Measurements from ENCODE around the gene DSC2.

The DSC2 gene

DNA sequence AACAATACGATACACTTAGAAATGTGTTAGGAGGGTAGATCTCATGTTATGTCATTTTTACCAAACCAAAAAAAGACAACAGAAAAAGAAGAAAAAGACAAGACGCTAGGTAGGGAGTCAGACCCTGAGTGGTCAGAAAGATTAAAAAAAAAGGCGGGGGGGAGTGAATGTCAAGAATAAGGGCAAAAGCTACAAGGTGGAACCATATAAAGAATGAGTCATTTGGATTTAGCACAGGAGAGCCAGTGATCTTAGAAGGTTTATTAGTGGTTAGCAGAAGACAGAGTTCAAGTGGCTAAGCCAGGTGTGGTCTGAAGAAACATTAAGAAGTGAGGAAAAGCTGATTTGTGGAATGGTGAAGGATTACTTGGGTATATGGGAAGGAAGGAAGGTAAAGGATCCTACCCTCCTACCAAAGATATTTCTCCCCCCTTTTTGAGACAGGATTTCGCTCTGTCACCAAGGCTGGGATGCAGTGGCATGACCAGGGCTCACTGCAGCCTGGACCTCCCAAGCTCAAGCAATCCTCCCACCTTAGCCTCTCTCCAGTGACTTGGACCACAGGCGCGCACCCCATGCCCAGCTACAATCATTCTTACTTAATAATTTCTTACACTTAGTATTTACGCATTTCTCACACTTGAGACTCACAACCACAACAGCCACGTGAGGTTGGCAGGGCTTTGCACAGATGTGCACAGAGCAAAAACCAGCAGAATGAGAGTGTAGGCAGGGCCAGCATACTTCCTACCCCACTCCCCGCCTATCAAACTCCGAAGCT lies 2.6 kb downstream of the DSC2 start:
- in situ Hi-C loops (cut with MboI; ENCODE audit: low sequenced_read_pairs), result no loop called here

GRCh38 chr18:31098878-31099277 lies 3.3 kb downstream of the DSC2 start:
- in situ Hi-C loops (cut with MboI; ENCODE audit: low sequenced_read_pairs), result no loop called here

DNA sequence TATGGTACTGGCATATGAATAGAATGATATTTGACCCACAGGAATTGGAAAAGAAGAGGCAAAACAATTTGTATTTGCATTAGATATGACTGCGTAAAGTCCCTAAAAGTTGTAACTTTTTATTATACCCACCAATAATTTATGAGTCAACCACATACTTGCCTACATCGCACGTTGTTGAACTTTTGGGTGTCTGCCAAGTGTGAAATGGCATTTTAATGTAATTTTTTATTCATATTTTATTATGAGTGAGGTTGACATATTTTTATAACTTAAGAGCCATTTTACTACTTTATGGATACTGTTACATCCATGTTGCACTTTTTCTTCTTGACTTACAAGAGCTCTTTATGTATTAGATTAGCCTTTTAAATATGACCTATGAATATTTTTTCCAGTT lies 4.6 kb downstream of the DSC2 start:
- in situ Hi-C loops (cut with MboI; ENCODE audit: low sequenced_read_pairs), result no loop called here

DNA sequence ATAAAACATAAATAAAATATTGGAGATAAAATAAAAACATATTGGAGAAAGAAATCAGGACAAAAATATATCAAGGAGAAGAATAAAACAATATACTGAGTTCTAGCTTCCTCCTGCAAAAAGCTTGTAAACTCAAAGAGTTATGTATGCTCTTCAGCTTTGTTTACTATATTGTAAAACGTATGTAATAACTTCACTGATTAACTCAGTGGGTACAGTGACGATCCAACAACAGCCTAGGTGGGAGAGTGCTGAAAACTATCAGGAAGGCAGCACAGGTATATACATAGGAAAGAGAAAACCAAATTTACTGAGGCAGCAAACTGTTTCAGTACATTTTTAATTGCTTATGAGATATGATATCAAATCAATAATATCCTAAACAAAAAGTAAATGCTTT lies 8.3 kb downstream of the DSC2 start:
- in situ Hi-C loops (cut with MboI; ENCODE audit: low sequenced_read_pairs), result no loop called here

- in situ Hi-C loops (cut with MboI; ENCODE audit: low sequenced_read_pairs), result no loop called here
These were observed 8.9 kb downstream of the DSC2 start for GRCh38 chr18:31093294-31093693.

DNA sequence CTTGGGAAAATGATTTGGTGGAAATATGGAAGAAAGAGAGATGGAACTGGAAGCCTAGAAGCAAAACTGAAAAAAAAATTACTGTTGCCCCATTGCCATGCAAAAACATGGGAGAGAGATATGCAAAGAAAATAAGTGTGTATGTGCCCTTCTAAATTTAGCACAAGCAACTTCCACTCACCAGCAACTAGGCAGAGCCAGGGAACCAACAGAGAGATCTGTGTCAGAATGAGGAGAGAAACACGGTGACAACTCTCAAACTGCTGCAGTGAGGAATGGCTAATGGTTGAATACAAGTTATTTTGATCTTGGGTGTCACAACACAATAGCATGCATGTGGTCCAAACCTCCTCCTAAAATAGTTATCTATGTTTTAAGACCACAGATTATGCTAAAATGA lies 10.9 kb downstream of the DSC2 start:
- in situ Hi-C loops (cut with MboI; ENCODE audit: low sequenced_read_pairs), result no loop called here

DNA sequence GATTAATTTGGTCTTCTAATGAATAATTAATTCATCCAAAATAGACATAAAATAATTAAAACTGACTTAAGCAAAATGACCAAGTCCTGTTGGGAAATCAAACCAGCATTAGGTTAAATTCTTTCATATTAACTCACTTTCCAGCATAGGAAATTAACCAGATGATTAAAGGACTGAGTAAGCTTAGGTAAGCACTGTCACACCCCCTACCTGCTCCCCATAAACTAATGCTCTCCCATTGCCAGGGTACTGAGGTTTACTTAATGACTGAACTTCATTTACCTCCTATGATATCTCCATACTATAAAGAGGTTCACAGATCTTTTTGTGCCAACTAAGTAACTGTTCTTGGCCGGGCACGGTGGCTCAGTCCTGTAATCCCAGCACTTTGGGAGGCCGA lies 13.7 kb downstream of the DSC2 start:
- in situ Hi-C loops (cut with MboI; ENCODE audit: low sequenced_read_pairs), result no loop called here

DNA sequence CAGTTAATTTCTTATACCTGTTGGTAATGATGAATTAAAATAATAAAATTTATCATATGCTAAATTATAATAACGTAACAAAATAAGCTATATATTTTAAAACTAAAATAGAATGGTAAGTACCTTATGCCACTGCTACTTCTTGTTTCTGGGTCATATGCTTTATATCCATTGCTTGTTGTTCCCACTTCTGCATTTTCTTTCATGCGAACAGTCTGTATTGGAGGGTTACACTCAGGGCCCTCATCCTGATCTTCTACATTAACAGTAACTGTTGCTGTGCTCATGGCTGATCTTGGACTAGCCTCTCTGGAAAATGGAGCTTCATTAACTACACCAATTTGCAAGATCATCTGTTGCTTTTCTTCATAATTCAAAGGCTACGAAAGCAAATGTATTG lies 22.2 kb downstream of the DSC2 start:
- in situ Hi-C loops (cut with MboI; ENCODE audit: low sequenced_read_pairs), result no loop called here

GRCh38 chr18:31077878-31078277 lies 24.3 kb downstream of the DSC2 start:
- in situ Hi-C loops (cut with MboI; ENCODE audit: low sequenced_read_pairs), result no loop called here

GRCh38 chr18:31072175-31072574 lies 30.0 kb downstream of the DSC2 start:
- in situ Hi-C loops (cut with MboI; ENCODE audit: low sequenced_read_pairs), result no loop called here

DNA sequence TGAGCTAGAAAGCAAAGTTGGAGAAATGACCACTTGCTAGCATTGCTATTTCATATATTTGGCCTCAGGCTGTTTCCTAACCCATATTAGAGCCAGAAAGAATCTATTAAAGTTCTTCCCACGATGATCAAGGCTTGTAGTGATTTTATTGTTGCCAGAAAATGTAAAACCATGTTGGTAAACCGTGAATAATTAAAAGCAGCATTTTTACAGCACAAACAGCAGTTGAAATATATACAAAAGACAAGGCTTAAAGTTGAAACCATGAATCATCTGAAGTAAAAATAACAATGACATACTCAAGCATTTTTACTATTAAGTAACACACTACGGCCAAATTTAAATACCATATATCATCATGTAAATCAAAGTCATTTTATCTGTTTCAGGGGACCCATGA lies 32.0 kb downstream of the DSC2 start:
- in situ Hi-C loops (cut with MboI; ENCODE audit: low sequenced_read_pairs), result no loop called here

- in situ Hi-C loops (cut with MboI; ENCODE audit: low sequenced_read_pairs), result no loop called here
These were observed 36.0 kb downstream of the DSC2 start for GRCh38 chr18:31066266-31066665.

DNA sequence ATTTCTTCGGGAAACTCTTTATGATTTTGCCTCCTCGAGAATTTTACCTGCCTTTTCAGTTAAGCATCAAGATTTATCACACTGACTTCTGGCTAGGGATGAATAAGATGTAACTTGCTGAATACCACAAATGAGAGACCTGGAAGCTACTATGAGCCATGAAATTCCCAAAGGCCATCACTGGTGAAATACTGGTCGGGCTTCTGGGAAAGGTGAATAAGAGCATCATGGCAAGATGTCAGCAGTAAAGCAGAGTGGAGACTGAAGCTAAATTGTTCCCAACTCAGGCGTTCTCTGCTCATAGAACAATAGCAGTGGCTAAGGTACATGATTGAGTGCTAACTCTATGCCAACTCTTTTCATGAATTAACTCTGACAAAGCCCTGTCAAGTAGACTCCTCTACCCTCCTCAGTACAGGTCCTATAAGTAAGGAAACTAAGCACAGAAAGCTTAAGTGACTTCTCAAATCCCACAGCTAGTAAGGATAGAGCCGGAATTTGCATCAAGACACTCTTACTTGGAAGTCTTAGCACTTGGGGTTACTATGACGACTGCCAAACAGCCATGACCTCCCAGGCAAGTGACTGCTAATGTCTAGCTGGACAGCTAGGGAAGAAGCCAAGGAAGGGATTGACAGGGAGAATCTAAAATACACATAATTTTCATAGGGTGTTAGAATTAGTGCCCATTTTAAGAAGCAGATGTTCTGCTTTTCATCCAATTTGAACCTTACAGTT lies 37.0 kb downstream of the DSC2 start:
- in situ Hi-C loops (cut with MboI; ENCODE audit: low sequenced_read_pairs), result no loop called here

DNA sequence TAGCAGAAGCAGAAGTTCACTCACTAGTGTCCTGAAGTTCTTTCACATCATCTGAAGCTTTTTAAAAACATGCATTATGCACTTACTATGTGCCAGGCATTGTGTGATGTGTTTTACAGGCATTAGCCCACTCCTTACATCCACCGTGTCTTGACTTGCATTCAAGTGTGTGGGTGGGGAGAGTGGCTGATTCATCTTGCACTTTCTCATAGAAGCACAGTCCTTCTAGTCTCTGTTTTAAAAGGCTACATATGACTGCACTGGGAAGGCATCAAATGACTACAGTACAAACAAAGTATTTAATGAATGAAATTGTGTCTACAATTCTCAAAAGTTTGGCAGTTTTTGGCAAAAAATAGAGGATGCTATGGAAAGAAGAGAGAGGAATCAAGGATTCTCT lies 38.1 kb downstream of the DSC2 start:
- in situ Hi-C loops (cut with MboI; ENCODE audit: low sequenced_read_pairs), result no loop called here

- in situ Hi-C loops (cut with MboI; ENCODE audit: low sequenced_read_pairs), result no loop called here
These were observed 40.3 kb downstream of the DSC2 start for GRCh38 chr18:31061945-31062344.

DNA sequence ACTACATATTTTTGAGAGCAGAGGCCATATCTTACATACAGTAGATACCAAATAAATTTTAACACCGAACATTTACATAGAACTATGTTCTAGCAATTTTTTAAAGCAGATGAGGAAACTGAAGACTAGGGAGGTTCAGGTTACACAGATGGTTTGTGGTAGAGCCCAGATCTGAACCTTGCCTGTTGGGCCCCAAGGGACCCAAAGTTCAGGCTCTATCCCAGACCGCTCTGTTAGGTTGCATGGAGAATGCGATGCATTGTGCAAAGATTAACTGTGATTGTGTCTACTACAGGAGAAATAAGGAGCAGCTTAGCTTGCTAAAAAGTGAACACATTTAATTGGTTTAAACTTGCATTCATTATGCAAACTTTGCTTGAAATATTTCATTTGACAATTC lies 43.3 kb downstream of the DSC2 start:
- in situ Hi-C loops (cut with MboI; ENCODE audit: low sequenced_read_pairs), result no loop called here

GRCh38 chr18:31057917-31058316 lies 44.3 kb downstream of the DSC2 start:
- in situ Hi-C loops (cut with MboI; ENCODE audit: low sequenced_read_pairs), result no loop called here

- in situ Hi-C loops (cut with MboI; ENCODE audit: low sequenced_read_pairs), result no loop called here
These were observed 45.2 kb downstream of the DSC2 start for GRCh38 chr18:31057051-31057450.

DNA sequence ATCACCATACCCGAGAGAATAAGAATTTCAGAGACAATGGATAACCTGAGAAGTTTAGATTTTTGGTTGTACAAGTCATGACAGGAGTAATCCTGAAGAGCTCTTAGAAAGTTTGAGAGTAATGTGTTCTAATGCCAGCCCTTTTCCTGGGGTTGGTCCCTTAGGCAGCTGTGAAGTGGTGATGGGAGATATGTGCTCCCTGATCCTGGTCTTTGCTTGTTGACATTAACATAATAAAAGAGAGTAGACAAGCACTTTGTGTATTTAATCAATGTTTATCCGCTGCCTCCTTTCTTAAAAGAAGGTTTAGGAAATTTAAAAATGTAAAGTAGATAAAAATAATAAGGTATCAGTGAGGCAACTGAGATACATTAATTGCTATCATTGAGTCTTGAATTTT lies 45.9 kb downstream of the DSC2 start:
- in situ Hi-C loops (cut with MboI; ENCODE audit: low sequenced_read_pairs), result no loop called here

DNA sequence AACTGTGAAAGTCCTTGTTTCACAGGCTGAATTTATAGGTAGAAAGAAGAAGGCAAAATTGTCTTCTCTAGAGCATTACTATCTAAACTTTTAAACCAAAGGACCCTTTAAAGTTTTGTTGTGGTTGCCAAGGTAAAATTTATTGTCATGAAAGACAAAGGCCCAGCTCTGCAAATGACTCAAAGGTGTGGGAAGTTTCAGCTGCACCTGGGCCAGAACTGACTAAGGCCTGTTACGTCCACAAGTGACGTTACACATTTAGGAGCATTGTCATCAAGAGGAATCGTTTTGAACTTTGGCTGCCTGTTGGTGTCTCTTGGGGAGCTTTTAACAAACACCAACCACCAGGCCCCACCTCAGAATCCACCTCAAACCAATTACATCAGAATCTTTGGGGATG lies 51.6 kb downstream of the DSC2 start:
- in situ Hi-C loops (cut with MboI; ENCODE audit: low sequenced_read_pairs), result no loop called here

DNA sequence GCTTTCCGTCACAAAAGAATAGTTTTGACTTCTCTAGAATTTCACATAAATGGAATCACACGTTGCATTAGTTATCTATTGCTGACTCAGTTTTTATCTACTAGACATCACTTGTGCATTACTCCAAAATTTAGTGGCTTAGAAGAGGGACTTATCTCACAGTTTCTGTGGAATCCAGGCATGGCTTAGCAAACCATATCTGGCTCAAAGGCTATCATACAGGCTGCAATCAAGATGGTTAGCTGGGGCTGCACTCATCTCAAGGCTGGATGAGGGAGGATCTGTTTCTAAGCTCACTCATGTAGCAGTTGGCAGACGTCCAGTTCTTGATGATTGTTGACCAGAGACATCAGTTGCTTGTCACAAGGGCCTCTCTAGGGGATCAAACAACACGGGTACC lies 53.0 kb downstream of the DSC2 start:
- in situ Hi-C loops (cut with MboI; ENCODE audit: low sequenced_read_pairs), result loop anchor here (25.0 kb wide), 1 partner anchor 88 kb away; no protein-coding TSS in a partner anchor

DNA sequence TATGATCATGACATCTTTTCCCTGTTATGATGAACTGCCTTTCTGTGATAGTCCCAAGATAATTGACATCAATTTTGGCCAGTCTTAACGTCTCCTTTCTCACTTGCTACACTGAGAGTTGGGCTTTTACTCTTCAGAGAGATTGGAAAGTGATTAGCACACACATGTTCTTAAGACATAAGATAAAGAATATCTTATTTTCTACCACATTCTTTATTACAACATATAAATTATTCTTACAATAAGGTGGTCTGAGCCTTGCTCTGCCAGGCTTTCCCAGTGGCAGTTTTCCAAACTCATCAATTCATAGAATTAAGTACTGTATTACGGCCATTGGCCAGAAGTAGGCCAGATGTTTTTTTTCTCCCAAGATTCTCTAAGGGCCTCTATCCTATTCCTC lies 54.0 kb downstream of the DSC2 start:
- in situ Hi-C loops (cut with MboI; ENCODE audit: low sequenced_read_pairs), result loop anchor here (25.0 kb wide), 1 partner anchor 89 kb away; no protein-coding TSS in a partner anchor

All from HL-60/S4 treated with retinoic acid at 250 ng/mL for 4 days and 3 days (cell line).